CD8-positive, alpha-beta memory T cell (primary cell): Measurements from ENCODE around the gene RBM4. TPM values are rescaled to one million over a fixed set of nuclear protein-coding genes. Genes with fewer than 3 reads are reported as not detected.
"Not testable (repeated sequence)": the region's sequence is repeated elsewhere in the genome, so short reads cannot be mapped to it uniquely, and the experiment has no call there.

Experiments used
- CTCF ChIA-PET: fragments of 350-600 bp; sonication (Branson Sonifier 250); formaldehyde crosslinking; loops from one replicate; lab custom pipeline; 2021; ENCODE audit warnings: antibody characterized with exemption; lab: Charles Lee
- POLR2A ChIA-PET: fragments of 350-600 bp; sonication (Branson Sonifier 250); formaldehyde crosslinking; loops from one replicate; lab custom pipeline; 2021; ENCODE audit warnings: antibody characterized with exemption; lab: Charles Lee
- DNase-seq, 5 donors: peaks; one replicate each; pipeline versions ENCODE4 v3.0.0 to v3.0.0-alpha.2; 2020 to 2022; ENCODE audit warnings: mixed read lengths in 1 of 5
- H3K27ac ChIP-seq: one replicate; pipeline ENCODE4 v1.7.0; 2013; ENCODE audit warnings: low read depth, mild to moderate bottlenecking, low read length, moderate library complexity
- H3K27me3 ChIP-seq: 2 replicates; pipeline ENCODE4 v1.7.0; 2013; ENCODE audit warnings: low read length, mild to moderate bottlenecking; ENCODE audit not compliant: insufficient read depth, poor library complexity, severe bottlenecking
- H3K36me3 ChIP-seq: 2 replicates; pipeline ENCODE4 v1.7.0; 2013; ENCODE audit warnings: mild to moderate bottlenecking, low read length, moderate library complexity; ENCODE audit not compliant: insufficient read depth
- H3K4me1 ChIP-seq: 2 replicates; pipeline ENCODE4 v1.7.0; 2013; ENCODE audit warnings: mild to moderate bottlenecking, low read length, moderate library complexity; ENCODE audit not compliant: insufficient read depth
- H3K4me3 ChIP-seq: 2 replicates; pipeline ENCODE4 v1.7.0; 2013; ENCODE audit warnings: mild to moderate bottlenecking, low read length
- H3K9me3 ChIP-seq: 2 replicates; pipeline ENCODE4 v1.7.0; 2013; ENCODE audit warnings: mild to moderate bottlenecking, low read length
- H3K27ac Mint-ChIP-seq, 8 donors: one replicate each; pipeline ENCODE4 v1.8.0; 2020 to 2021; ENCODE audit warnings: mixed read lengths in 8 of 8, mild to moderate bottlenecking in 6 of 8, inconsistent platforms in 3 of 8, moderate library complexity in 3 of 8
- H3K27me3 Mint-ChIP-seq, 2 donors: one replicate each; pipeline ENCODE4 v1.8.0; 2020 to 2021; ENCODE audit warnings: mixed read lengths in 2 of 2, mild to moderate bottlenecking in 1 of 2, moderate library complexity in 1 of 2
- H3K36me3 Mint-ChIP-seq, 3 donors: one replicate each; pipeline ENCODE4 v1.8.0; 2020 to 2021; ENCODE audit warnings: mixed read lengths in 3 of 3, inconsistent platforms in 1 of 3, mild to moderate bottlenecking in 1 of 3
- H3K4me1 Mint-ChIP-seq, 3 donors: one replicate each; pipeline ENCODE4 v1.8.0; 2020 to 2021; ENCODE audit warnings: mixed read lengths in 3 of 3, inconsistent platforms in 1 of 3, mild to moderate bottlenecking in 1 of 3
- H3K4me3 Mint-ChIP-seq, 7 donors: one replicate each; pipeline ENCODE4 v1.8.0; 2020 to 2021; ENCODE audit warnings: mixed read lengths in 7 of 7, mild to moderate bottlenecking in 6 of 7, moderate library complexity in 4 of 7, inconsistent platforms in 2 of 7
- H3K9me3 Mint-ChIP-seq, 5 donors: one replicate each; pipeline ENCODE4 v1.8.0; 2020 to 2022; ENCODE audit warnings: mixed read lengths in 5 of 5, mild to moderate bottlenecking in 3 of 5, moderate library complexity in 2 of 5, inconsistent platforms in 1 of 5
- polyA plus RNA-seq: library from polyadenylated mRNA; unstranded; fragments of 300-500 nt; fragmentation: Illumina TruSeq; gene quantifications from one replicate; pipeline ENCODE4 v1.2.3, GENCODE V29; 2021
- total RNA-seq, 2 experiments: library from RNA; stranded (reverse); gene quantifications; one replicate each; pipeline ENCODE4 v1.2.3, GENCODE V29; 2021

Gene RBM4
- total and polyA plus RNA-seq, 3 experiments from 2014 or later, result 115 to 224 (median 124) TPM

- not testable (repeated sequence) for H3K27me3 Mint-ChIP-seq
These were observed 1.4 kb downstream of the RBM4 start for GRCh38 chr11:66639814-66640340.

GRCh38 chr11:66641834-66642233 lies 3.3 kb downstream of the RBM4 start:
- H3K27ac Mint-ChIP-seq, result peak overlapping the region; percentile 11 to 98 (median 70)
- peaks cover 87 to 92% (median 90%) of the 10 kb centered on the region in 3 donors for H3K4me1 Mint-ChIP-seq
- peaks cover 0 to 6% of the 10 kb centered on the region in 2 donors for H3K27me3 Mint-ChIP-seq
- peaks cover 17 to 88% (median 39%) of the 10 kb centered on the region in 3 donors for H3K36me3 Mint-ChIP-seq
- Histone ChIP-seq H3K4me3 (peak overlapping the region; percentile 20), H3K4me1 (peaks cover 79% of the 10 kb centered on the region), H3K27ac (no peak overlapping the region), H3K27me3 (no peaks in the 10 kb centered on the region), H3K36me3 (peaks cover 71% of the 10 kb centered on the region), H3K9me3 (no peaks in the 10 kb centered on the region)
- POLR2A ChIA-PET, result interaction anchor here (1.7 to 3.8 kb wide), 2 partner anchors 12 to 36 kb away, joined by 3 to 30 read pairs; partner anchors contain the start of gene RBM4B
- peak overlapping the region; percentile 92 to 100 (median 96) for H3K4me3 Mint-ChIP-seq
- H3K9me3 Mint-ChIP-seq, result no peaks in the 10 kb centered on the region
- CTCF ChIA-PET, result interaction anchor here (1.5 kb wide), 2 partner anchors 37 to 49 kb away, joined by 3 to 4 read pairs; partner anchors contain the start of genes CCDC87 and CCS
- DNase-seq, result no peak

More at GRCh38 chr11:66639814-66640340, 1.4 kb downstream of the RBM4 start:
- not testable (repeated sequence) for DNase-seq, H3K9me3 Mint-ChIP-seq, H3K9me3 ChIP-seq, H3K27me3 ChIP-seq
- H3K27ac ChIP-seq, result peak overlapping the region; percentile 92
- ChIA-PET CTCF (interaction anchor here (1.3 to 3.5 kb wide), 4 partner anchors 9 to 38 kb away, joined by 3 to 30 read pairs (median 12); partner anchors contain the start of gene RBM4B), POLR2A (interaction anchor here (0.6 to 5.1 kb wide), 7 partner anchors 14 to 173 kb away, joined by 3 to 153 read pairs (median 23); partner anchors contain the start of genes RBM14 and RBM4B)
- peaks cover 72 to 79% (median 77%) of the 10 kb centered on the region in 3 donors for H3K4me1 Mint-ChIP-seq
- peak overlapping the region; percentile 92 for H3K4me3 ChIP-seq
- H3K36me3 Mint-ChIP-seq, result peaks cover 12 to 76% (median 28%) of the 10 kb centered on the region in 3 donors
- peaks cover 51% of the 10 kb centered on the region for H3K36me3 ChIP-seq
- peak overlapping the region; percentile 93 to 100 (median 97) for H3K4me3 Mint-ChIP-seq
- peak overlapping the region; percentile 93 to 99 (median 98) for H3K27ac Mint-ChIP-seq
- peaks cover 60% of the 10 kb centered on the region for H3K4me1 ChIP-seq

GRCh38 chr11:66643745-66644437 lies 5.4 kb downstream of the RBM4 start:
- peak overlapping the region in 5 of 8 donors; percentile 36 to 95 (median 57) for H3K27ac Mint-ChIP-seq
- peaks cover 0 to 5% of the 10 kb centered on the region in 2 donors for H3K27me3 Mint-ChIP-seq
- peaks cover 75% of the 10 kb centered on the region for H3K36me3 ChIP-seq
- peaks cover 80% of the 10 kb centered on the region for H3K4me1 ChIP-seq
- H3K4me1 Mint-ChIP-seq, result peaks cover 88 to 91% (median 90%) of the 10 kb centered on the region in 3 donors
- no peak overlapping the region for H3K27ac ChIP-seq
- ChIA-PET POLR2A (interaction anchor here (0.7 to 0.8 kb wide), 2 partner anchors 30 to 1078 kb away, joined by 3 read pairs; no protein-coding TSS in a partner anchor), CTCF (interaction anchor here (1.3 kb wide), 1 partner anchor 35 kb away, joined by 3 read pairs; no protein-coding TSS in a partner anchor)
- no peaks in the 10 kb centered on the region for H3K9me3 Mint-ChIP-seq
- peaks cover 17 to 96% (median 47%) of the 10 kb centered on the region in 3 donors for H3K36me3 Mint-ChIP-seq
- no peaks in the 10 kb centered on the region for H3K27me3 ChIP-seq
- H3K4me3 Mint-ChIP-seq, result peak overlapping the region; percentile 42 to 100 (median 93)
- no peak for DNase-seq
- H3K9me3 ChIP-seq, result no peaks in the 10 kb centered on the region
- H3K4me3 ChIP-seq, result peak overlapping the region; percentile 11

- H3K4me3 ChIP-seq, result no peak overlapping the region
- Mint-ChIP-seq H3K27ac (peak overlapping the region in 7 of 8 donors; percentile 13 to 79 (median 56)), H3K27me3 (peaks cover 0 to 3% of the 10 kb centered on the region in 2 donors), H3K9me3 (no peaks in the 10 kb centered on the region), H3K4me1 (peaks cover 77 to 86% (median 81%) of the 10 kb centered on the region in 3 donors), H3K36me3 (peaks cover 17 to 89% (median 45%) of the 10 kb centered on the region in 3 donors), H3K4me3 (peak overlapping the region in 4 of 7 donors; percentile 43 to 99 (median 48))
- peaks cover 58% of the 10 kb centered on the region for H3K36me3 ChIP-seq
- H3K27ac ChIP-seq, result no peak overlapping the region
- H3K4me1 ChIP-seq, result peaks cover 62% of the 10 kb centered on the region
- ChIA-PET POLR2A (interaction anchor here (0.9 kb wide), 1 partner anchor 9 kb away, joined by 3 read pairs; no protein-coding TSS in a partner anchor), CTCF (no interaction called here)
- no peaks in the 10 kb centered on the region for H3K9me3 ChIP-seq
- DNase-seq, result no peak
- H3K27me3 ChIP-seq, result no peaks in the 10 kb centered on the region
These were observed 8.3 kb downstream of the RBM4 start for GRCh38 chr11:66646828-66647227.

GRCh38 chr11:66649903-66650302 lies 11.4 kb downstream of the RBM4 start:
- H3K9me3 ChIP-seq, result no peaks in the 10 kb centered on the region
- Mint-ChIP-seq H3K27ac (peak overlapping the region in 3 of 8 donors; percentile 4 to 47 (median 42)), H3K4me3 (no peak overlapping the region), H3K9me3 (no peaks in the 10 kb centered on the region), H3K4me1 (peaks cover 54 to 70% (median 61%) of the 10 kb centered on the region in 3 donors), H3K36me3 (peaks cover 4 to 75% (median 37%) of the 10 kb centered on the region in 3 donors), H3K27me3 (no peaks in the 10 kb centered on the region)
- peaks cover 37% of the 10 kb centered on the region for H3K36me3 ChIP-seq
- no peak overlapping the region for H3K4me3 ChIP-seq
- ChIA-PET POLR2A (interaction anchor here (0.5 to 1.4 kb wide), 2 partner anchors 12 to 832 kb away, joined by 5 to 6 read pairs; no protein-coding TSS in a partner anchor), CTCF (interaction anchor here (1.5 to 3.3 kb wide), 3 partner anchors 11 to 28 kb away, joined by 4 to 11 read pairs (median 10); partner anchors contain the start of genes RBM4 and RBM4B)
- peaks cover 36% of the 10 kb centered on the region for H3K4me1 ChIP-seq
- no peak for DNase-seq
- no peaks in the 10 kb centered on the region for H3K27me3 ChIP-seq
- no peak overlapping the region for H3K27ac ChIP-seq

GRCh38 chr11:66651016-66651415 lies 12.5 kb downstream of the RBM4 start:
- H3K27me3 ChIP-seq, result no peaks in the 10 kb centered on the region
- H3K9me3 ChIP-seq, result no peaks in the 10 kb centered on the region
- POLR2A ChIA-PET, result interaction anchor here (0.5 to 1.5 kb wide), 2 partner anchors 35 to 56 kb away, joined by 3 to 4 read pairs; partner anchors contain the start of gene RBM14
- peaks cover 25% of the 10 kb centered on the region for H3K4me1 ChIP-seq
- CTCF ChIA-PET, result no interaction called here
- DNase-seq, result no peak
- peaks cover 25% of the 10 kb centered on the region for H3K36me3 ChIP-seq
- H3K27ac ChIP-seq, result no peak overlapping the region
- Mint-ChIP-seq H3K4me1 (peaks cover 47 to 64% (median 54%) of the 10 kb centered on the region in 3 donors), H3K4me3 (no peak overlapping the region), H3K36me3 (peaks cover 0 to 71% (median 32%) of the 10 kb centered on the region in 3 donors), H3K27me3 (no peaks in the 10 kb centered on the region), H3K27ac (peak overlapping the region in 2 of 8 donors; percentile 10 to 46), H3K9me3 (no peaks in the 10 kb centered on the region)
- no peak overlapping the region for H3K4me3 ChIP-seq

- no peak overlapping the region for H3K27ac ChIP-seq
- Mint-ChIP-seq H3K27ac (peak overlapping the region in 5 of 8 donors; percentile 29 to 79 (median 61)), H3K27me3 (no peaks in the 10 kb centered on the region), H3K36me3 (peaks cover 0 to 63% (median 19%) of the 10 kb centered on the region in 3 donors), H3K4me1 (peaks cover 31 to 50% (median 38%) of the 10 kb centered on the region in 3 donors), H3K4me3 (no peak overlapping the region), H3K9me3 (no peaks in the 10 kb centered on the region)
- CTCF ChIA-PET, result interaction anchor here (0.7 to 1.2 kb wide), 2 partner anchors 12 to 214 kb away, joined by 3 read pairs; partner anchors contain the start of gene MRPL11
- no peak overlapping the region for H3K4me3 ChIP-seq
- no peaks in the 10 kb centered on the region for H3K9me3 ChIP-seq
- H3K4me1 ChIP-seq, result peaks cover 9% of the 10 kb centered on the region
- POLR2A ChIA-PET, result interaction anchor here (3.6 kb wide), 1 partner anchor 13 kb away, joined by 30 read pairs; the partner anchor contains the start of gene RBM4
- DNase-seq, result no peak
- H3K27me3 ChIP-seq, result no peaks in the 10 kb centered on the region
- H3K36me3 ChIP-seq, result peaks cover 13% of the 10 kb centered on the region
These were observed 14.1 kb downstream of the RBM4 start for GRCh38 chr11:66652651-66653050.
